Type B pancreatic cell (in vitro differentiated cells): ENCODE measurements around the gene RRAGD. TPM values are rescaled to one million over a fixed set of nuclear protein-coding genes. Genes with fewer than 3 reads are reported as not detected.

Experiments
- DNase-seq: peaks from one replicate; pipeline ENCODE4 v3.0.0; 2021; ENCODE audit warnings: mixed read lengths; ENCODE audit not compliant: unreplicated experiment; ENCODE audit errors: extremely low spot score
- H3K27ac Mint-ChIP-seq: 2 replicates; pipeline ENCODE4 v1.8.0; 2021; ENCODE audit warnings: mild to moderate bottlenecking, mixed read lengths
- H3K27me3 Mint-ChIP-seq: 2 replicates; pipeline ENCODE4 v1.8.0; 2021; ENCODE audit warnings: mixed read lengths
- H3K36me3 Mint-ChIP-seq: 2 replicates; pipeline ENCODE4 v1.8.0; 2021; ENCODE audit warnings: mixed read lengths
- H3K4me1 Mint-ChIP-seq: one replicate; pipeline ENCODE4 v1.8.0; 2021; ENCODE audit warnings: mixed read lengths; ENCODE audit not compliant: unreplicated experiment
- H3K4me3 Mint-ChIP-seq: 2 replicates; pipeline ENCODE4 v1.8.0; 2021; ENCODE audit warnings: mild to moderate bottlenecking, mixed read lengths
- H3K9me3 Mint-ChIP-seq: 2 replicates; pipeline ENCODE4 v1.8.0; 2021; ENCODE audit warnings: mixed read lengths
- CTCF ChIP-seq: fragments of 200-600 bp; sonication (generic); conservative IDR thresholded peaks from 2 replicates; pipeline ENCODE4 v1.5.0; 2021; ENCODE audit warnings: antibody characterized with exemption, mild to moderate bottlenecking
- total RNA-seq: library from RNA; stranded (reverse); gene quantifications from 2 replicates; pipeline ENCODE4 v1.2.1, GENCODE V29; 2021; ENCODE audit warnings: low replicate concordance

RRAGD gene
- total RNA-seq, 1 donor from 2014 or later = 18.0 TPM

- Mint-ChIP-seq H3K9me3 (no peaks in the 10 kb centered on the region), H3K4me1 (no peaks in the 10 kb centered on the region), H3K27me3 (no peaks in the 10 kb centered on the region), H3K27ac (no peak overlapping the region), H3K36me3 (peaks cover 8% of the 10 kb centered on the region), H3K4me3 (no peak overlapping the region)
- DNase-seq = no peak
- TF ChIP-seq CTCF = no peak
Measured at GRCh38 chr6:89452281-89452680, 40.2 kb upstream of the RRAGD start.

GRCh38 chr6:89449193-89449592, 37.1 kb upstream of the RRAGD start:
- no peaks in the 10 kb centered on the region for H3K4me1 Mint-ChIP-seq
- no peak for DNase-seq
- no peaks in the 10 kb centered on the region for H3K36me3 Mint-ChIP-seq
- TF ChIP-seq CTCF = no peak
- no peak overlapping the region for H3K27ac Mint-ChIP-seq
- H3K9me3 Mint-ChIP-seq = no peaks in the 10 kb centered on the region
- no peaks in the 10 kb centered on the region for H3K27me3 Mint-ChIP-seq
- H3K4me3 Mint-ChIP-seq = no peak overlapping the region

- Mint-ChIP-seq H3K27me3 (no peaks in the 10 kb centered on the region), H3K27ac (no peak overlapping the region), H3K4me1 (no peaks in the 10 kb centered on the region), H3K9me3 (no peaks in the 10 kb centered on the region), H3K4me3 (no peak overlapping the region), H3K36me3 (peaks cover 7% of the 10 kb centered on the region)
- no peak for DNase-seq
- TF ChIP-seq CTCF = no peak
Measured at GRCh38 chr6:89443658-89444057, 31.6 kb upstream of the RRAGD start.

- Mint-ChIP-seq H3K36me3 (peaks cover 7% of the 10 kb centered on the region), H3K27me3 (no peaks in the 10 kb centered on the region), H3K9me3 (peaks cover 3% of the 10 kb centered on the region), H3K27ac (no peak overlapping the region), H3K4me3 (no peak overlapping the region), H3K4me1 (peaks cover 13% of the 10 kb centered on the region)
- no peak for DNase-seq
- no peak for TF ChIP-seq CTCF
Measured at GRCh38 chr6:89440200-89440599, 28.1 kb upstream of the RRAGD start.

GRCh38 chr6:89439014-89439413, 26.9 kb upstream of the RRAGD start:
- H3K4me3 Mint-ChIP-seq = no peak overlapping the region
- H3K4me1 Mint-ChIP-seq = peaks cover 17% of the 10 kb centered on the region
- H3K27ac Mint-ChIP-seq = no peak overlapping the region
- DNase-seq = no peak
- H3K9me3 Mint-ChIP-seq = peaks cover 3% of the 10 kb centered on the region
- H3K27me3 Mint-ChIP-seq = no peaks in the 10 kb centered on the region
- no peak for TF ChIP-seq CTCF
- H3K36me3 Mint-ChIP-seq = peaks cover 7% of the 10 kb centered on the region

- Mint-ChIP-seq H3K27me3 (no peaks in the 10 kb centered on the region), H3K4me1 (peaks cover 20% of the 10 kb centered on the region), H3K4me3 (no peak overlapping the region), H3K36me3 (peaks cover 7% of the 10 kb centered on the region), H3K27ac (no peak overlapping the region), H3K9me3 (peaks cover 3% of the 10 kb centered on the region)
- no peak for DNase-seq
- TF ChIP-seq CTCF = no peak
Measured at GRCh38 chr6:89438248-89438647, 26.2 kb upstream of the RRAGD start.
